Activated B cell treated with CpG ODN at 0.5 μM for 24 hours (primary cell): ENCODE data around the gene MAPK7. TPM values are rescaled to one million over a fixed set of nuclear protein-coding genes. Genes with fewer than 3 reads are reported as not detected.

Experiments used
- ATAC-seq: fragments of 200-7000 bp; cut with Tn5 transposase; one replicate; pipeline ENCODE4 v1.10.0; 2021; ENCODE audit warnings: low read depth, mild to moderate bottlenecking, moderate library complexity
- CTCF ChIA-PET: fragments of 350-600 bp; sonication (Branson Sonifier 250); formaldehyde crosslinking; loops from one replicate; lab custom pipeline; 2021; ENCODE audit warnings: antibody characterized with exemption; lab: Charles Lee
- POLR2A ChIA-PET: fragments of 350-600 bp; sonication (Branson Sonifier 250); formaldehyde crosslinking; loops from one replicate; lab custom pipeline; 2021; ENCODE audit warnings: antibody characterized with exemption; lab: Charles Lee
- DNase-seq: peaks from one replicate; pipeline ENCODE4 v3.0.0; 2022
- H3K27ac Mint-ChIP-seq: one replicate; pipeline ENCODE4 v1.8.0; 2020; ENCODE audit warnings: mixed read lengths
- H3K27me3 Mint-ChIP-seq: one replicate; pipeline ENCODE4 v1.8.0; 2021; ENCODE audit warnings: mixed read lengths
- H3K36me3 Mint-ChIP-seq: one replicate; pipeline ENCODE4 v1.8.0; 2021; ENCODE audit warnings: low read depth, mixed read lengths
- H3K4me1 Mint-ChIP-seq: one replicate; pipeline ENCODE4 v1.8.0; 2021; ENCODE audit warnings: mixed read lengths
- H3K4me3 Mint-ChIP-seq: one replicate; pipeline ENCODE4 v1.8.0; 2020; ENCODE audit warnings: mild to moderate bottlenecking, mixed read lengths
- H3K9me3 Mint-ChIP-seq: one replicate; pipeline ENCODE4 v1.8.0; 2020; ENCODE audit warnings: mixed read lengths
- intact Hi-C: fragments of 100-400 bp; cut with micrococcal nuclease; formaldehyde crosslinking; loops from one replicate; pipeline ENCODE4 v1.15.1; 2024
- total RNA-seq: library from RNA; stranded (reverse); gene quantifications from 2 replicates; pipeline ENCODE4 v1.2.3, GENCODE V29; 2022
- TF ChIP-seq, protein P1 (sequence below): fragments of 200-600 bp; IDR thresholded peaks from one replicate; pipeline ENCODE4 v1.8.0; 2022; ENCODE audit warnings: antibody characterized with exemption, mild to moderate bottlenecking

MAPK7 gene
- 20.0 and 24.0 TPM in 2 replicates for total RNA-seq

DNA sequence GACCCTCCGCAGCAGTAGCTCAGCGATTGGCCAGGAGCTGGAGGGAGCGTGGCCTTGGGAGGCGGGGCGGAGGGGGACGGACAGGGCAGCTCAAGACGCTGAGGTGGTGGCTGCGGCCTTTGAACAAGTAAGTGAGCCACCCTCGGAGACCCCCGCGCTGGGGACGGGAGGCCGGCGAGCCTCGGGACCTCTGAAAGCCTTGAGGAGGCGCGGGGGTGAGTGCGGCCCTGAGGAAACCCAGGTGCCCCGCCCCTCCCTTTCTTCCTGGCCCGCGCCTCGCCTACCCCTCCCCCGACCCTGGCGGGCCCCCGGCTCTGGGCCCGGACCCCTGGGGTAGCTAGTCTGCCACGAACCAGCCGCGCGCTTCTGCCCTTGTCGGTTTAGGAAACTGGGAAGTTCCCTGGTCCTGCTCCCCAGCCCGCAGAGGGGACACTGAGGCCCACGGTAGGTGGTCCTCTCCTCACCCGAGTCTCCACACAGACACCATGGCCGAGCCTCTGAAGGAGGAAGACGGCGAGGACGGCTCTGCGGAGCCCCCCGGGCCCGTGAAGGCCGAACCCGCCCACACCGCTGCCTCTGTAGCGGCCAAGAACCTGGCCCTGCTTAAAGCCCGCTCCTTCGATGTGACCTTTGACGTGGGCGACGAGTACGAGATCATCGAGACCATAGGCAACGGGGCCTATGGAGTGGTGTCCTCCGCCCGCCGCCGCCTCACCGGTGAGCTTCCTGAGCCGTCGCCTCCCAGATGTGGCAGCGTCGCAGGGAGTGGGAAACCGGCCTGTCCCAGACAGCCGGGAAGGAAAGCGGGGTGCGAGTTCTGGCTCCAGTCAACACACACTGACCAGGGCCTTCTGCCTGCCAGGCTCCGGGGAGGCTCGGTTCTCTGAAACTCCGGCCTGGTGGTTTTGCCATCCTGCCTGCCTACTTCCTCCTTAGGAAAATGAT is at the start of gene MAPK7:
TSS of gene MAPK7 (plus strand) at position 83 of the 945 bp plus-strand sequence. CDS start at position 486, 403 bp downstream.
- Mint-ChIP-seq H3K36me3 (peaks cover 49% of the 10 kb centered on the region), H3K9me3 (no peaks in the 10 kb centered on the region), H3K4me3 (peak within 1 kb of the TSS; percentile 100), H3K4me1 (peaks cover 27% of the 10 kb centered on the region), H3K27ac (peak within 1 kb of the TSS; percentile 99), H3K27me3 (no peaks in the 10 kb centered on the region)
- ChIA-PET CTCF (interaction anchor here (0.7 to 2.9 kb wide), 9 partner anchors 10 to 384 kb away, joined by 3 to 50 read pairs (median 3); partner anchors contain the start of genes ALDH3A2 and B9D1), POLR2A (interaction anchor here (0.5 to 2.2 kb wide), 18 partner anchors 16 to 1987 kb away, joined by 3 to 38 read pairs (median 4); partner anchors contain the start of genes AKAP10, ALDH3A2, ALKBH5 and B9D1)
- DNase-seq (no peak), ATAC-seq (peak; percentile 12)
- intact Hi-C loops: loop anchor here (1.0 to 10.0 kb wide), 7 partner anchors 16 to 1906 kb away; partner anchors contain the start of genes ALDH3A2, B9D1 and MAP2K3
- TF ChIP-seq, protein P1, sequence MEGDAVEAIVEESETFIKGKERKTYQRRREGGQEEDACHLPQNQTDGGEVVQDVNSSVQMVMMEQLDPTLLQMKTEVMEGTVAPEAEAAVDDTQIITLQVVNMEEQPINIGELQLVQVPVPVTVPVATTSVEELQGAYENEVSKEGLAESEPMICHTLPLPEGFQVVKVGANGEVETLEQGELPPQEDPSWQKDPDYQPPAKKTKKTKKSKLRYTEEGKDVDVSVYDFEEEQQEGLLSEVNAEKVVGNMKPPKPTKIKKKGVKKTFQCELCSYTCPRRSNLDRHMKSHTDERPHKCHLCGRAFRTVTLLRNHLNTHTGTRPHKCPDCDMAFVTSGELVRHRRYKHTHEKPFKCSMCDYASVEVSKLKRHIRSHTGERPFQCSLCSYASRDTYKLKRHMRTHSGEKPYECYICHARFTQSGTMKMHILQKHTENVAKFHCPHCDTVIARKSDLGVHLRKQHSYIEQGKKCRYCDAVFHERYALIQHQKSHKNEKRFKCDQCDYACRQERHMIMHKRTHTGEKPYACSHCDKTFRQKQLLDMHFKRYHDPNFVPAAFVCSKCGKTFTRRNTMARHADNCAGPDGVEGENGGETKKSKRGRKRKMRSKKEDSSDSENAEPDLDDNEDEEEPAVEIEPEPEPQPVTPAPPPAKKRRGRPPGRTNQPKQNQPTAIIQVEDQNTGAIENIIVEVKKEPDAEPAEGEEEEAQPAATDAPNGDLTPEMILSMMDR: no peak

DNA sequence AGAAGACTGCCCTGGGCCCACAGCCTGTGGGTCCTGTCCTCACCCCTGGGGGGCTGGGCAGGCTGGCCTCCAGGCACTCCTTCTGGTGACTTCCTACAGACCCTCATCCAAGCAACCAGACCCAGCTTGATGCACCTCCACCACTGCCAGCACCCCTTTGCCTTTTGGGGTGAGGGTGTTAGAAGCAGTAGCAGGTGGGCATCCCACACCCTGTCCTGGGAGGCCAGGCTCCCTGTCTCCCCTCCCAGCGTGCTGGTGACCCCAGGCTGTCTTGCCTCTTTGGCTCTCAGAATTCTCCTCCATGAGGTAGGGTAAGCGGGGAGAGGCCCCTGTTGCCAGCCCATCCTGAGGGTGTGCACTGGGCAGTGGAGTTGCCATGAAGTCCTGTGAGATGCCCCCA is 49.2 kb upstream of the MAPK7 start:
- POLR2A ChIA-PET: no interaction called here
- H3K27me3 Mint-ChIP-seq: no peaks in the 10 kb centered on the region
- H3K9me3 Mint-ChIP-seq: peaks cover 2% of the 10 kb centered on the region
- no peak overlapping the region for H3K27ac Mint-ChIP-seq
- intact Hi-C loops: no loop called here
- no peak overlapping the region for H3K4me3 Mint-ChIP-seq
- CTCF ChIA-PET: interaction anchor here (2.7 kb wide), 1 partner anchor 9 kb away, joined by 11 read pairs; no protein-coding TSS in a partner anchor
- H3K36me3 Mint-ChIP-seq: no peaks in the 10 kb centered on the region
- ATAC-seq (no peak), DNase-seq (no peak)
- no peaks in the 10 kb centered on the region for H3K4me1 Mint-ChIP-seq
- TF ChIP-seq, protein P1: no peak

DNA sequence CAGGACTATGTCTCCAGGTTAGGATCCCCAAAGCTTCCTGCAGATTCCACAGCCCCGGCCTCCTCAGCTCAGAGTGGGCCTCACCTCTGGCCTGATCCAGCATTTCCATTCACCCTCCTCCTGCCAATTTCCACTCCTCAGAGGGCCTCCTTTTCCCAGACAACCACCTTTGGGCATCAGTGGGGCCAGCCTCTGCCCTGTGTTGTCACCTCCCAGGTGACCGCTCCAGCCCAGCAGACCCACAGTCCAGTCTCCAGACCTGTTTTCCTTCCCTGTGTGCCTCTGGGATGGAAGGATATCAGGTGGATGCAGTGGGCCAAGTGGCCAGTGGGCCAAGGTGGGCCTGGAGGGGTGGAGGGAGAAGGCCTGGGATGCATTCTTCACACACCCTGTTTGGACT is 48.5 kb upstream of the MAPK7 start:
- DNase-seq: no peak
- CTCF ChIA-PET: interaction anchor here (2.7 kb wide), 1 partner anchor 9 kb away, joined by 11 read pairs; no protein-coding TSS in a partner anchor
- no peak for ATAC-seq
- Mint-ChIP-seq H3K4me3 (no peak overlapping the region), H3K36me3 (no peaks in the 10 kb centered on the region), H3K27ac (no peak overlapping the region), H3K27me3 (no peaks in the 10 kb centered on the region), H3K4me1 (no peaks in the 10 kb centered on the region), H3K9me3 (peaks cover 2% of the 10 kb centered on the region)
- intact Hi-C loops: loop anchor here (10.0 kb wide), 1 partner anchor 45 kb away; no protein-coding TSS in a partner anchor
- TF ChIP-seq, protein P1: no peak
- POLR2A ChIA-PET: no interaction called here

DNA sequence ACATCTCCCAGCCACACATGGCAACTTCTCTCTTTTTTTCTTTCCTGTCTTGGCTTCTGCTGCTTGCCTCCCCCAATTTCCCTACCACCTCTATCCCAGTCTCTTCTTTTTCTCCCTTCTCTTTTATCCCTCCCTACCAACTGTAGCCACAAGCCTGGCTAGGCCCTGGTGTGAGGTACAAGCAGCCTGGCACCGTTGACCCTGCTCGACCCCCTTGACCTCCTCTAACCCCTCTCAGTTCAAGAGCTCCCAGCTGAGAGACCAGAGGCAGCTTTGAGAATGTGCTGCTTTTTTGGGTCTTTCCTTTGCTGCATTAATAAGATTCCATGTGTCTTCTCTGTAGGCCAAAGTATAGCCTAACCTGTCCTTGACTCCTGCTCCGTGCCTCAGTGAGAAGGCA is 48.0 kb upstream of the MAPK7 start:
- H3K4me3 Mint-ChIP-seq: no peak overlapping the region
- ChIA-PET POLR2A (no interaction called here), CTCF (interaction anchor here (2.7 kb wide), 1 partner anchor 8 kb away, joined by 11 read pairs; no protein-coding TSS in a partner anchor)
- H3K4me1 Mint-ChIP-seq: no peaks in the 10 kb centered on the region
- peaks cover 2% of the 10 kb centered on the region for H3K9me3 Mint-ChIP-seq
- TF ChIP-seq, protein P1: no peak
- H3K27ac Mint-ChIP-seq: no peak overlapping the region
- DNase-seq: no peak
- no peak for ATAC-seq
- H3K27me3 Mint-ChIP-seq: no peaks in the 10 kb centered on the region
- H3K36me3 Mint-ChIP-seq: no peaks in the 10 kb centered on the region
- intact Hi-C loops: loop anchor here (10.0 kb wide), 1 partner anchor 45 kb away; no protein-coding TSS in a partner anchor

DNA sequence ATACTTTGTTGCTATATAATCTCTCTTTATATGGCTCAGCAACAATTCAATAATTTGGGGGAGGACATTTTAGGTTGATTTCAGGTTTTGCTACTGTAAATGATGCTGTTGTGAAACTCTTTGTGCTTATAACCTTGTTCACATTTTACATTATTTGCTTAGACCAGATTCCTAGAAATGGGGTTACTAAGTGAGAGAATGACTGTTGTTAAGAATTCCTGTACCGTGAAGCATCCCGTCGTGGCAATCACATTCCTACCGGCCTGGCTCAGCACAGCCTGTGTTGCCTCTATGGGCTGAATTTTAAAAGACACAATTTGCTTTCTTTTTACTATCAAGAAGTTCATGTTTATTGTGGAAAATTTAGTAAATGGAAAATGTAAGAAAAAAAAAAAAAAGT is 47.2 kb upstream of the MAPK7 start:
- H3K4me1 Mint-ChIP-seq: no peaks in the 10 kb centered on the region
- no peaks in the 10 kb centered on the region for H3K9me3 Mint-ChIP-seq
- no peak for DNase-seq
- H3K4me3 Mint-ChIP-seq: no peak overlapping the region
- POLR2A ChIA-PET: interaction anchor here (0.6 kb wide), 1 partner anchor 10 kb away, joined by 3 read pairs; no protein-coding TSS in a partner anchor
- no peak for ATAC-seq
- TF ChIP-seq, protein P1: no peak
- no peak overlapping the region for H3K27ac Mint-ChIP-seq
- no peaks in the 10 kb centered on the region for H3K27me3 Mint-ChIP-seq
- H3K36me3 Mint-ChIP-seq: no peaks in the 10 kb centered on the region
- CTCF ChIA-PET: no interaction called here
- intact Hi-C loops: loop anchor here (10.0 kb wide), 1 partner anchor 46 kb away; no protein-coding TSS in a partner anchor
